GF-D8 (cell line): ENCODE data around the gene NR4A1.
A peak's percentile ranks its signal among the peaks of the same experiment; 100 is the strongest.

Experiments used
- DNase-seq: peaks from one replicate; lab custom pipeline; 2025; lab: John Stamatoyannopoulos, UW

The NR4A1 gene

GRCh38 chr12:52050758-52051541 is at the start of gene NR4A1:
NR4A1 (plus strand) TSS chr12:52051442; CDS start chr12:52054329, 2,887 bp downstream.
- DNase-seq: peak; percentile 15

GRCh38 chr12:52003016-52003550 is 48.2 kb upstream of the NR4A1 start:
- no peak for DNase-seq

- DNase-seq: no peak
Observed at GRCh38 chr12:52003591-52003990, 47.7 kb upstream of the NR4A1 start.

GRCh38 chr12:52004042-52004648 is 47.1 kb upstream of the NR4A1 start:
- no peak for DNase-seq

- no peak for DNase-seq
Observed at GRCh38 chr12:52005218-52005902, 45.9 kb upstream of the NR4A1 start.

- DNase-seq: no peak
Observed at GRCh38 chr12:52005903-52006703, 45.1 kb upstream of the NR4A1 start.

- no peak for DNase-seq
Observed at GRCh38 chr12:52006726-52007157, 44.5 kb upstream of the NR4A1 start, which contains the start of gene TAMALIN. TAMALIN (plus strand) TSS chr12:52006946; CDS start chr12:52007020, 74 bp downstream.

- no peak for DNase-seq
Observed at GRCh38 chr12:52007158-52007921, 43.9 kb upstream of the NR4A1 start.

- no peak for DNase-seq
Observed at GRCh38 chr12:52007982-52008510, 43.2 kb upstream of the NR4A1 start.

- no peak for DNase-seq
Observed at GRCh38 chr12:52009081-52009751, 42.0 kb upstream of the NR4A1 start.

- no peak for DNase-seq
Observed at GRCh38 chr12:52010152-52010622, 41.1 kb upstream of the NR4A1 start.

- no peak for DNase-seq
Observed at GRCh38 chr12:52010692-52011601, 40.3 kb upstream of the NR4A1 start.

- DNase-seq: no peak
Observed at GRCh38 chr12:52011602-52012214, 39.5 kb upstream of the NR4A1 start.

- DNase-seq: no peak
Observed at GRCh38 chr12:52013626-52014310, 37.5 kb upstream of the NR4A1 start.

GRCh38 chr12:52014567-52015530 is 36.4 kb upstream of the NR4A1 start:
- no peak for DNase-seq

GRCh38 chr12:52015532-52016041 is 35.7 kb upstream of the NR4A1 start:
- DNase-seq: no peak
